HG03095 (cell line): Measurements from ENCODE around the gene TEX38.
"Not testable (repeated sequence)": the region's sequence is repeated elsewhere in the genome, so short reads cannot be mapped to it uniquely, and the experiment has no call there.

ENCODE experiments used
- ATAC-seq: cut with Tn5 transposase; IDR thresholded peaks from one replicate; pipeline ENCODE4 v1.9.1; 2021; ENCODE audit warnings: moderate library complexity; ENCODE audit not compliant: unreplicated experiment

TEX38 gene

DNA sequence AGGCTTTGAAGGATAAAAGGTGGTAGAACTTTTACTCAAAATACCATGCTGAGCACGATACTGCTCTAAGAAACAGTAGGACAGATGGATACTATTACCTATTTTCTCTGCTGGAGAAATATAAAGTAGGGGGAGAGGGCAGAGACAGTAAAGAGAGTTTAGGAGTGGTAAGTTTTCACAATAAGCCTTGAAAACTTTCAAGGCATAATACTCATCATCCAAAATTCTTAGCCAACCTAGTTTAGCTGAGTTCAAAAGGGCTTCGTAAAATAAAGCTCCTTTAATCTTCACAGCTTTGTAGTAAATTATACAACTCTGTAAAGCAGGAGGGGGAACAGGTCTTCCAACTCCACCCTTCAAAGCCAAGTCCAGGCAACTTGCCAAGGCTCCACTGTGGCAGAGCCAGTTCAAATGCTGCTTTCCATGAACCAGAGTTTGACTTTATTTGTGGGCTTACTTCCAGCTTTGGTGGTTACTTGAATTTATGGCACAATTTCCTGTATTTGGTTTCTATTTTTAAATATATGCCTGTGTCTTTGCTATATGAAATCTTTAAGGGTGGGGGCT is 15.5 kb downstream of the TEX38 start:
- no peak for ATAC-seq

DNA sequence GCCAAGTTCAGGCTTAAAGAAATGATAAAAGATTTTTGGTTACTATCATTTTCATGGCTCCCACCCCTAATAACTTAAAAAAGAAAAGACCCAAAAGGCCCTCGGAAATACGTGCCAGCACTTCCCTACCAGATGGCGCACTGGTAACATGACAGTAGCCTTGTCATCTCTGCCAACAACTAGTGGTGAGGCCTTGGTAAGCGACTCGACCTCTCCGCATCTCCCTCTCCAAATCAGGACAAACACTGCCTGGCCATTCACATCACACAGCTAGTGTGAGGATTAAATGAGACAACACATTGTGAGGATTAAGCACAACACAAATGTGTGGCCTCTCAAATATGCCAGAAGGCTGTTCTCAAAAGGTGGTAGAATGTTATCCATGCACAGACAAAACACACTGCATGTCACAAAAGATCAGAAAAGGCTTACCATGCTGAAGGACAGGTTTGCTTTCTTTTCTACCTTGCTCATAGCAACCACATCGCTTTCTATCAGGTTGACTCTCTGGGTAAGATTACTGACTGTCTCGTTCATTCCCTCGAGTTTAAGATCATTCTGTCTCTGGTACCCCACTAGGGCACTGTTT is 16.4 kb downstream of the TEX38 start:
- no peak for ATAC-seq

DNA sequence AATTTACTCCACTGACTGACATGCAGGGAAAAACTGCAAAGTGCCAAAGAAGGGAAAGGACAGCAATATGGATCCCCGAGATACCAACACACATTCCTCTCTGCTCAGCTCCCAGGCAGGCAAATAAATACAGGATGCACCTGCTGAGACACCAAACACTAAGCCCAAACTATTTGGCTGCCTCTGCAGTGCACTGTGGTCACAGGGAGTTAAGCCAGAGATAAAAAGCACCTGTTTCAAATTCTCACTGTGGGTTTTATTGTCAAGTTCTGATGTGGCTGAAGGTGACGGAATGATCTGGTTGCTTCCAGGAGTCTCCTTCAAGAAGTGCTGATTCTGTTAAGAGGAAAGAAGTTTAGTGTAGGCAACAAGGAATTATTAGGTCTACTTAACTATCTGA is 17.7 kb downstream of the TEX38 start:
- ATAC-seq: no peak

DNA sequence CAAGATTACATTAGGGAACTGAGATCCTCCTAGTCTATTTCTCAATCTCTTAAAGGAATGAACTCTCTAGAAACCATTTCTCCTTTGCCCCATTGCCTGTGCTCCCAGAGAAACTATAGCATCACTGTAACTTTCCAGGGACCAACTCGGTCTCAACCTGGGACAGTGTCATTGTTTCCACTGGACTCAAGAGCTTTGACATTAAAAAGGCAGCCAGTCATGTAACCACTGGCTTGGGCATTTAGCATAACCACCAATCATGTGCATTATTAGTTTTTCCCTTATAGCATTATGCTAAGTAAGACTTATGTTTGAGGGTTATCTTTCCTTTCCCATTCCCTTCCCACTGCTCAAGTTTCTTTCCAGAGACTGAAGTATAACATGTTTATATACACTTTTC is 18.2 kb downstream of the TEX38 start:
- no peak for ATAC-seq

DNA sequence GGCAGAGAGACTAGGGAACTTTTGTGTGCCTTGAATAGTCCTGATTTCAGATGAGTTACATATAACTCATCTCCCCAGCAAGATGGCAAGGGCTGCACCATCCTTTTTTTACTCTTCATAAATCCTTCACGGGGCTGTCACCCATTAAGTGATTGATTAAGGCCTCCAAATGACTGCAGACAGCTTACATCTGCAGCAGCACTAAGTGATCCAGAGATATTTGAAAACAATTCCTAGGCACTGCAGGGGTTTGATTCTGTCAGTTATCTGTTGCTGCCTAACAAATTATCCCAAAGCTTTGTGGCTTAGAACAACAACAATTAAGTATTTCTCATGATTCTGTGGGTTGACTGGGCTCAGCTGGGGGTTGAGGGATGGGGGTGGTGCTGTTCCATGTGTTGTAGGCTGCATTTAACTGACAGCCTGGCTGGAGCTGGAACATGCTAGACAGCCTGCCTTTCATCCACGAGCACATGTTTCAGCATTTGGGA is 19.3 kb downstream of the TEX38 start:
- no peak for ATAC-seq

DNA sequence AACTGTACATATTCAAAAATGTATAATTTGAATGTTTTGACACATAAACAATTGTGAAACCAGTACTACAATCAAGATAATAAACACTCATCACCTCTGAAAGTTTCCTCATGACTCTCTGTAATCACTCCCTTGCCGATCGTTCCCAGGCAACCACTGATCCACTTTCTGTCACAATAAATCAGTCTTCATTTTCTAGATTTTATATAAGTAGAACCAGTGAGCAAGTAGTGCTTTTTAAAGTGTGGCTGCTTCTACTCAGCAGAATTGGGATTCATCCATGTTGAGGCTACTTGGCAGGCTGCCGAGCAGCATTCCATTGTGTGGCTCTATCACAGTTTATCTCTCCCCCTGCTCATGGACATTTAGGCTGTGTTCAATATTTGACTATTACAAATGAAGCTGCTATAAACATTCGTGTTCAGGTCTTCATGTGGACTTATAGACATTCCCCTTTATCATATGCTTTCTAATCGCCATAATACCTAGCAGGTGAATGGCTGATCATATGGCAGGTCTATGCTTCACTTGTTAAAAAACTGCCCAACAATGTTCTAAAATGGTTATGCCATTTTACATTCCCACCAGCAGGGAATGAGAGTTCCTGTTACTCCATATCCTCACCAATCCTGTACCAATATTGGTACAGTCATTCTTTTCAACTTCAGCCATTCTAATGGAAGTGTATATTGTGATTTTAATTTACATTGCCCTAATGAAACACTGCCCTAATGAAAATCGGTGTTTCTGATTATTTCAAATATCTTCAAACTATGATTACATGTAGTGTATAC is 20.5 kb downstream of the TEX38 start:
- ATAC-seq: no peak

DNA sequence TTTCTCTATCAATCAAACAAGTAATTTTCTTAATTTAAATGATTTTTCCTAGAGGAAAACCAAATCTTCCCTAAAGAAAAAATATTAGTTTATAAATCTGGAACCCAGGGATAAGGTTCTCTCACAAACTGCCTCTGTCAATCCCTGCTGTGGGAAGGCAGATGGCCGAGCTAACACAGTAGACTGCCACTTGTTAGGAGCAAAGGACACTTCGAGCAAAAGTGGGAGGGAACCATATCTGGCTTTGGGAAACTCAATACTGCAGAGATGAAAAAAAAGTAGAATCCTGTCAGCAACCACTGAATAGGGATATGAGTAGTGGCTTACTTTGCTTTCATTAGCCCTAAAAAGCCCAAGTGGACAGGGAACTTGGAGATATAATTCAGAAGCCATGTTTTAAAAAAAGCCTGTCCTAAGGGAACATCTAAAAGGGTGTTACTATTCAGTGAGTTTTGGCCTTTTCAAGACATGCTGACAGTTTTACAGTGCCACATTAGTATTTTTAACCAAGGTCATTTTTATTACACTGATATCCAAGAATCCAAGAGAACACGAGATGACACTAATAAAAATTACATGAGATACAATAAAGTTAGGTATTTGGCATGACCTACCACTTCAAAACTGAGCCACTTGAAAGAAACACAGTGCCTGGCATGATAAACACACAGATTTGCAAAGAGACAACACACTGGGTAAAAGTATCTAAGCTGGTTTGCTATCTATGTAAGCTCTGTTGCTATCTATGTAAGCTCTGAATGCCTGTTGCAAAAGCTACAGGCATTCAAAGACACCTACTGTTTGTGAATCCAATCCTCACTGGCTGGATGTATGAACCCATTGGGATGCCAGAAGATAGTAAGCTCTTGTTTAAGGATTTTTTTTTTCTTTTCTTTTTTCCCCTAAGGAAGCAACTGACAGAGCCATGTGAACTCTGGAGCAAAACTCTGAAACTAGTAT is 21.4 kb downstream of the TEX38 start:
- ATAC-seq: no peak

DNA sequence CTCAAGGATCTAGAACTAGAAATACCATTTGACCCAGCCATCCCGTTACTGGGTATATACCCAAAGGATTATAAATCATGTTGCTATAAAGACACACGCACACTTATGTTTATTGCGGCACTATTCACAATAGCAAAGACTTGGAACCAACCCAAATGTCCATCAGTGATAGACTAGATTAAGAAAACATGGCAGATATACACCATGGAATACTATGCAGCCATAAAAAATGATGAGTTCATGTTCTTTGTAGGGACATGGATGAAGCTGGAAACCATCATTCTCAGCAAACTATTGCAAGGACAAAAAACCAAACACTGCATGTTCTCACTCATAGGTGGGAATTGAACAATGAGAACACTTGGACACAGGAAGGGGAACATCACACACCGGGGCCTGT is 23.0 kb downstream of the TEX38 start:
- ATAC-seq: not testable (repeated sequence)

DNA sequence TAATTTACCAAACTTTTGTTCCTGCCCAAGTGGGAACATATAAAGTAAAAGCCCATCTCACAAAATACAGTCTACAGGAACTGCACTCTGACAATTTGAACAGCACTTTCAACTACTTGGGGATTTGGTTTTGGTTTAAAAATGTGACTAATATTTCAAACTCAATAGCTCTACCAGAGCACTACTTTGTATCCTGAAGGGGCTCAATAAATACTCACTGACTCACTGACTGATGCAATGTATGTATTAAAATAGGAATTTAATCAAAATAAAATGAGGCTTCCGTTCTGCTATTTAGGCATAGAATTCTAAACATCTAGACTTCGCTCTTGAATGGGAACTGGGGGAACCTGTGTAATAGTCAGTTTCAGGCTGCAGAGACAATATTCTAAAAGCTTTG is 25.4 kb downstream of the TEX38 start:
- no peak for ATAC-seq

DNA sequence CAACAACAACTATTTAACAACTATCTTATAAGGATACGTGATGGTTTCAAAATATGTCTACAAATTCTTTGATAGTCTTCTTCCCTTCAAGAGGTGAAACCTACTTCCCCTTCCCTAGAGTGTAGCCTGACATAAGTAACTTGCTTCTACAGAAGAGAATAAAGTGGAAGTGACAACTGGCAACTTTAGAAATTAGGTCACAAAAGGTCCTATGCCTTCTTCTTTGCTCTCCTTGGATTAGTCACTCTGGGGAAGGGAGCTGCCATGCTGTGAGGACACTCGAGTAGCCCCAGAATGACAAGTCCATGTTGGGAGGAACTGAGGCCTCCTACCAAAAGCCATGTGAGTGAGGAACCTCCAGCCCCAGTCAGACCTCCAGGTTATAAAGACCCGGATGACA is 28.0 kb downstream of the TEX38 start:
- no peak for ATAC-seq

DNA sequence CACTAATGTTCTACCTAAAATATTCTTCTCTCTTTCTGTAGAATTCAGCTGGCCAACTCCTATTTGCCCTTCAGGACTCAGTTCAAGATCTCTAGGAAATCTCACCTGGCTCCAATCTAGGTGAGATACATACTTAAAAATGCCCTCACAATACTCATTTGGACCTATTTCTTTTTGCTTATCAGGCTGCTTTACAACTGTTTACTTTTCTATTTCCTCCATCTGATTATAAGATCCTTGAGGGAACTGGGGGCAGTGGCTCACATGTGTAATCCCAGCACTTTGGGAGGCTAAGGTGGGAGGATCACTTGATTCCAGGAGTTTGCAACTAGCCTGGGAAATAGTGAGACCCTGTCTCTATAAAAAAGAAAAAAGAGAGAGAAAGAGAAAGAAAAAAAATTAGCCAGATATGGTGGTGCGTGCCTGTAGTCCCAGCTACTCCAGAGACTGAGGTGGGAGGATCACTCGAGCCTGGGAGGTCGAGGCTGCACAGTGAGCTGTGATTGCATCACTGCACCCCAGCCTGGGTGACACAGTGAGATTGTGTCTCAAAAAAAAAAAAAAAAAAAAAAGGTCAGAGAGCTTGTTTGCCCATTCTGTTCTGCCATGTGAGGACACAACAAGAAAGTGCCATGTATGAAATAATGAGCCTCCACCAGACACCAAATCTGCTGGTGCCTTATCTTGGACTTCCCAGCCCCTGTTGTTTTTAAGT is 32.4 kb downstream of the TEX38 start:
- ATAC-seq: no peak

DNA sequence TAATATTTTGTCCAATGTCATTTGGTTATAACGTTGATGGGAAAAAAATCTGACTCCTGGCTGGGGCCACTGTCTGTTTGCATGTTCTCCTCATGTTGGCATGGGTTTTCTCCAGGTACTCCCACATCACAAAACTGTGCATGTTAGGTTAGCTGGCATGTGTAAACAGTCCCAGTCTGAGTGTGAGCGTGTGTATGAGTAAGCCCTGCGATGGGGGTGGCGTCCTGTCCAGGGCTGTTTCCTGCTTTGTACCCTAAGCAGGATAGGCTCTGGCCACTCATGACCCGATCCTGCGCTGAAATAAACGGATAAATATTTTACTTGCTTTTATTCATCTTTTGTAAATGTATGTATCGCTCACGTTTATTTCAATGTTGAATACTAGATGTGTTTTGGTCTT is 33.8 kb downstream of the TEX38 start:
- ATAC-seq: no peak

DNA sequence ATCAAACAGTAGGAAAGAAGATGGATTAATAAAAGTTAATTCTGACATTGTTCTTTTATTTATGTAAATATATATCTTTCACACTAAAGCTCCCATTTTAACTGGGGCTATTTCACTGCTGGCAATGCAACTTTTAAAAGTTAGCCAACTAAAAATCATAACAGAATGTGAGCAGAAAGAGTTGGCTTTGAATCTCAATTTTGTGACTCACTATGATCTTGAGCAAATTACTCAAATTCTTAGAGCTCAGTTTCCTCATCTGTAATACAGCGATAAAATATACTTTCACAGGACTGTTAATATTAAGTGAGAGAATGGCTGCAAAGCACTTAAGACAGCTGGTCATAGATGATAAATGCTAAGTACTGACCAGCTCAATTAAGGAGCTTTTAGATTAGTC is 36.5 kb downstream of the TEX38 start:
- no peak for ATAC-seq

DNA sequence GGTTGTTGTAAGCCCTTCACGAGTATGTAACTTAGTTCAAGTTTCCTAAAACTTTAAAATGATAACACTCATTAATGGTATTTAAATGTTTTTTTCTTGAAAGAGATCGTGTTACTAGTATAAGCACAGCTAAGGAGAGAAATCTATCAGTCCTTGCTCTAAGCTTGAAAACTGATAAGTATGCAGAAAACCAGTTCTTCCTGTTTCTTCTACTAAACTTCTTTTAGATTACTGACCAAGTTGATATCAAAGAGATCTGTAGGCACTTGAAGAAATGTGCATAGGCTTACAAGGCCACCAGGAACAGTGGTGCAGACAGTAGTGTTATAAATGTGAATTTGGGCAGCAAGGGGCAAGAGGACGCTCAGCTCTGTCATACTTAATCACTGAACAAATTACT is 43.3 kb downstream of the TEX38 start:
- no peak for ATAC-seq

DNA sequence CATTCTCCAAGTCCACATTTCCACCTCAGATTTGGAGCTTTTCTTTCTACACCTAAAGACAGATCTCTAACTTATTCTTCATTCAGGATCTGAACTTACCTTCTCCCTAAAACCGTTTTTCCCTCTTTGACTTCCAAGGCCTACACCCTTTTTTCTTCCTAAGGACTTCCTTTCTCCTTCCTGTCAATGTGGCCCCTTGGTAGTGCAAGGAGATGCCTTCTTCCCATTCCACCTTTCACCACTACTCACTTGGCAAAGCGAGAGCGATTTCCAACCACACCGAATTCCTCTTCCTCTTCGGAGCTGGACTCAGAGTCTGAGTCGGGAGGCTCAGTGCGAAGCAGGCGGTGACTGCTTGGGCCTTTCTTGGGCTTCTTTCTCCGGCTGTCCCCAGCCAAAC is 46.0 kb downstream of the TEX38 start:
- no peak for ATAC-seq

DNA sequence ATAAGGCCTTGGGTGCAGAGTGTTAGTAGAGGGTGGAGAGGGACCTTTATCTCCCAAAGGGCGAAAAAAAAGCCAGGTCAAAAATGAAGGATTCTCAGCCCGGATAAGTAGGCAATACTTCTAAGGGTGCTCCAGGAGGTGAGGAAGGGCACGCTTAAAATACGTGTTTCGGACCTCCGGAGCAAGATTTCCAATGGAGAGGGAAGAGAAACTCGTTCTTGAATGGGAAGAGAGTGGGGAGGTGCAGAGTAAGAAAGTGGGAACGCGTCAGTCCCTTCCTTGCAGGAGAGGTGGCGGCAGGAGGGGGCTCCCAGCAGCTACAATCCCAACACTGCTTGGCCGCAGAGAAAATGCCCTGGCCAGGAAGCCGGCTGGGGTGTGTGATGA is 46.7 kb downstream of the TEX38 start:
- no peak for ATAC-seq

DNA sequence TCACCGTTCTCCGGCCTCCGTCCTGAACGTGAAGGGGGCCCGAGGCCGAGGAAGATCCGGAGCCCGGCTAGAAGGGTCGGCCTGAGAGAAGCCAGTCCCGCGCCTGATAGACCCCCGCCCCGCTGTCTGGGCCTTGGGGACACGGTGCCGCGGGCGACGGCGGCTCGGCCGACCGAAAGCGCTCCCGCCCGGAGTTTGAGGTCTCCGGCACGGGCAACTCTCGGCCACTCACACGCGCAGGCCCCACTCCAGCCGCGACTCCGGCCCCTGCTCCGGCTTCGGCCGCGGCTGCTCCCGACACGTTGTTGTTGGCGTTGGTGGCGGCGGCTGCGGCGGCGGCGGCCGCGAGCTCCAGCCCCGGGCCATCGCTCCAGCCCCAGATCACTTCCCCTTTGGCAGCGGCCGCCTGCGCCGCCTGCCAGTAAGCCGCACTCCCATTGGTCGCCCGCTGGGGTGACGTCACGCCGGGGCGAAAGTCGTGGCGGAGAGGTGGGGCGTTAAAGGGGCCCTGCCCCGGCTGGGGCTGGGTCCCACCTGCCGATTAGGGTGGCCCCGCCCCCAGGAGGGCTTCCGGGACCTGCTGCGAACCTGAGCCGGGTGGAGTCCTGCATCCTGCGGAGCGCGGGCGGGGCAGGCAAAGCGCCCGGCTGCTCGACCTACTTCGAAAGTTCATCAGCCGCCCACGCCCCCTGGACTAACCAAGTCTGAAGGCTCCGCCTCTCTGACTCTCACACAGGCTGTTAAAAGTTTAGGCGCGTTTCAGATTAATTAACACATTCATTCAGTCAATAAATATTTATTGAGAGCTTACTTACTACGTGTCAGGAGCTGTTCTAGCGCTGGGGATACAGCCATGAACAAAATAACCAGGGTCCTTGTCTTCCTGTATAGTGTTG is 47.3 kb downstream of the TEX38 start, which contains the start of gene EFCAB14:
EFCAB14 (minus strand) TSS at position 388 of the 896 bp plus-strand sequence. CDS start 1,027 bp downstream, outside the sequence.
- ATAC-seq: peak; percentile 98

DNA sequence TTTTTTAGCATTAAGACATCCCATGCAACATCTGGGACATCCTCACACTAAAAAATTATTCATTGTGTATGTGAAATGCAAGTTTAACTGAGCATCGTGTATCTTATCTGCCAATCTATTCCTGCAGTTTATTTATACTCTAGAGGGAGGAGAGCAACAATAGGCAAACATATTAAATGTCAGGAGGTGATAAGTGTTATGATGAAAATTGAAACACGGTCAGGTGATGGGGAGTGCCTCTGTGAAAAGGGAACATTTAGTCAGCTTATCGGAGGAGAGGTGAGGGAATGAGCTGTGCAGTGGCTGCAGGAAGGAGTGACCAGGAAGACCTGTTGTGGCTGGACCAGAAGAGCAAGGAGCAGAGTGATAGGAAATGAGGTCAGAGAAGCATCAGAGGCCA is 48.0 kb downstream of the TEX38 start:
- ATAC-seq: no peak

DNA sequence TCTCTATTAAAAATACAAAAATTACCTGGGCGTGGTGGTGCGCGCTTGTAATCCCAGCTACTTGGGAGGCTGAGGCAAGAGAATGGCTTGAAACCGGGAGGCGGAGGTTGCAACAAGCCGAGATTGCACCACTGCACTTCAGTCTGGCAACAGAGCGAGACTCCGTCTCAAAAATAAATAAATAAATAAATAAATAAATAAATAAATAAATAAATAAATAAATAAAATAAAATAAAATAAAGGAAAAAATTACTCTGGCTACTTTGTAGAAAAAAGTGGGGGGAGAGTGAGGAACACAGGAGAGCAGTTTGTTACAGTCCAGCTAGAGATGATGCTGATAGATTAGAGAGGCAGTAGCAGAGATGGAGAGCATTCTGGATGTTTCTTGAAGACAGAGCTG is 48.7 kb downstream of the TEX38 start:
- ATAC-seq: not testable (repeated sequence)
